ENCODE data around the gene ARHGEF19.
"Not testable (repeated sequence)": the region's sequence is repeated elsewhere in the genome, so short reads cannot be mapped to it uniquely, and the experiment has no call there.

Gene ARHGEF19

DNA sequence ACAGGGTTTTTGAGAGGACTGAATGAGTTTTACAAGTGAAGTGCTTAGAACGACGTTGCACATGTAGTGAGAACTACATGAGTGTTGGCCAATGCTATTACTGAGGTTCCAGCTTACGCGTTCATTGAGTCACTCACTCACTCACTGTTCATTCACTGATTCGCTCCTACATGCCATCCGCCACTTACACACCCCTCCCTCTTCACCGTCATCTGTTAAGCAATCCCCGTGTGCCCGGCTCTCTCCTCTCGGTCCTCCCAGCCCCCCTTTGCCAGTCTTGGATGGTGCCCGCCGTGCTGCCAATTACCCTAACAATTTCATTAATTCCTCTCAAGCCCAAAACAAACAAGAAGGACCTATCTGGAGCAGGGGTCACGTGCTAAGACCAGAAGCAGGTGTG is 29.3 kb downstream of the ARHGEF19 start:
- DNase-seq (ENCODE audit: low read depth in 2 of 2), result no peak

- no peak for DNase-seq (ENCODE audit: low read depth in 2 of 2)
Observed at GRCh38 chr1:16181887-16182719, 30.3 kb downstream of the ARHGEF19 start.

DNA sequence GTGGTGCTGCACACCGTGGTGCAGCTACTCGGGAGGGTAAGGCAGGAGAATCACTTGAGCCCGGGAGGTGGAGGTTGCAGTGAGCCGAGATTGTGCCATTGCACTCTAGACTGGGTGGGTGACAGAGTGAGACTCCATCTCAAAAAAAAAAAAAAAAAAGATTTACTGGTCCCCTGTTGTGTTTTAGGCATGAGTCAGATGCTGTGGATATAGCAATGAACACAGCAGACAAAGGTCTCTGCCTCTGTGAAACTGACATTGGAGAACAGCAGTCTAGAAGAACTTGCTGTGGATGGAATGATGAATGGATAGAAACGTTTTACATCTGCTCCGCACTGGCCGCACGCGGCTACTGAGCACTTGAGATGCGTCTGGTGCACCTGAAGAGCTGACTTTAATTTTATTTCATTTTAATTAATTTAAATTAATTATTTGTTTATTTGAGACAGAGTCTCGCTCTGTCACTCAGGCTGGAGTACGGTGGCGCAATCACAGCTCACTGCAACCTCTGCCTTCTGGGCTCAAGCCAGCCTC is 32.1 kb downstream of the ARHGEF19 start:
- DNase-seq (ENCODE audit: low read depth in 2 of 2), result no peak

- DNase-seq (ENCODE audit: low read depth in 2 of 2), result no peak
Observed at GRCh38 chr1:16178596-16179497, 33.6 kb downstream of the ARHGEF19 start.

DNA sequence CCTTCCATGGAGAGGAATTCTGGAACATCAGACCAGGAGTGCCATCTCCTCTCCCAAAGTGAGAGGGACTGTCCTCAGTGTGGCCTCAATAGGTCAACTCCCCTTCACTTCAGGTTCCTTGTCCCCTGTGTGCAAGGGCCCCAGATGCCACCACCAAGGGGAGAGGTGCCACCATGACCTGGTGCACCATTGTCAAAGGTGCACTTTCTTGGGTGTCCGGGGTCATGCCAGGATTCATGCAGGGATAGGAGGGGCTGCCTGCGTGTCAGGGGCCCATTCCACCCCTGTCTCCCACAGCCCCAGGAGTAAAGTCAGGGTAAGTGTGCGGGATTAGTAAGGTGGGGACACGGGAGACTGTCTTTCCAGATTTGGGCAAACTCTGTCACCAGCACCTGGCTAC is 35.1 kb downstream of the ARHGEF19 start:
- DNase-seq (ENCODE audit: low read depth in 2 of 2), result no peak

DNA sequence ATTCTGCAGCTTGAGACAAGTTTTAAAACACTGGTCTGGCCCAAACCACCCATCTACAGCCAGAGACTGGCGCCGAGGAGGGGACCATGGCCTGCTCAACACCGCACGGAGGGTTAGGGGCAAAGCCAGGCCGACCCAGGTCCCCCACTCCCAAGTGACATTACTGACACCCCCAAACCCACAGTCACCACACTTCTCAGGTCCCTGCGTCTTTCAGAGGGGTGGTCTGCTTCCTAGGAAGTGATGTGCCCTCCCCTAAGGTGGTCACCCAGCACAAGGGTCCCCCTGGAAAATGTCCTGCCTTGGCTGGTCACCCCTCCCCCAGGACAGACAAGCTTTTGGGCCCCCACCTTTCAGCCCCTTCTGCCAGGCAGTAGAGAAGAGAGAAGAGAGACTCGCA is 35.8 kb downstream of the ARHGEF19 start:
- no peak for DNase-seq (ENCODE audit: low read depth in 2 of 2)

- no peak for DNase-seq (ENCODE audit: low read depth in 2 of 2)
Observed at GRCh38 chr1:16175610-16176553, 36.6 kb downstream of the ARHGEF19 start.

- no peak for DNase-seq (ENCODE audit: low read depth in 2 of 2)
Observed at GRCh38 chr1:16174886-16175598, 37.4 kb downstream of the ARHGEF19 start.

DNA sequence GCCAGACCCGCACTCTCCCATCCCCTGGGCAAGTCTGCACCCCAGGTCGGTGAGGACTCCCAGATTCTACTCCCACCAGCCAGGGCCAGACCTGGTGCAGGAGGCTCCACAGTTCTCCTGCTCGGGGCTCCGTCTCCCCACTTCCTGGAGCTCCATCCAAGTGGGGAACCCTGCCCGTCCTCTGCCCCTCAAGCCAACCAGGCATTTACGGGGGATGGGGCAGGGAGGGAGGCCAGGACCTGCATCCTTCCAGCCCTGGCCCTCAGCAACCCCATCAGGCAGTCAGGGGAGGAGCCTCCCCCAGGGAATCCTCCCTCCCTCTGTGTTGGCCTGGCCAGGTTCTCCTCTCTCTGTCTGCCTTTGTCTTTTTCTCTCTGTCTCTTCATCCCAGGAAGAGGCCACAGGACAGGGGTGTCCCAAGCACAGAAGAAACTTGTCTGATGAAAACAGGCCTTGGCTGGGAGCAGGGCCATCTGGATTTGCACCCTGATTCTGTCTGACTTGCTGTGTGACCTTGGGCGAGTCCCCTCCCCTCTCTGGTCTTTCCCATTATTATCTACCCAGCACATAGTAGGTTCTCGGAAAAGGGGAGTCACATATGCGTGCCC is 38.1 kb downstream of the ARHGEF19 start:
- DNase-seq (ENCODE audit: low read depth in 2 of 2), result no peak

DNA sequence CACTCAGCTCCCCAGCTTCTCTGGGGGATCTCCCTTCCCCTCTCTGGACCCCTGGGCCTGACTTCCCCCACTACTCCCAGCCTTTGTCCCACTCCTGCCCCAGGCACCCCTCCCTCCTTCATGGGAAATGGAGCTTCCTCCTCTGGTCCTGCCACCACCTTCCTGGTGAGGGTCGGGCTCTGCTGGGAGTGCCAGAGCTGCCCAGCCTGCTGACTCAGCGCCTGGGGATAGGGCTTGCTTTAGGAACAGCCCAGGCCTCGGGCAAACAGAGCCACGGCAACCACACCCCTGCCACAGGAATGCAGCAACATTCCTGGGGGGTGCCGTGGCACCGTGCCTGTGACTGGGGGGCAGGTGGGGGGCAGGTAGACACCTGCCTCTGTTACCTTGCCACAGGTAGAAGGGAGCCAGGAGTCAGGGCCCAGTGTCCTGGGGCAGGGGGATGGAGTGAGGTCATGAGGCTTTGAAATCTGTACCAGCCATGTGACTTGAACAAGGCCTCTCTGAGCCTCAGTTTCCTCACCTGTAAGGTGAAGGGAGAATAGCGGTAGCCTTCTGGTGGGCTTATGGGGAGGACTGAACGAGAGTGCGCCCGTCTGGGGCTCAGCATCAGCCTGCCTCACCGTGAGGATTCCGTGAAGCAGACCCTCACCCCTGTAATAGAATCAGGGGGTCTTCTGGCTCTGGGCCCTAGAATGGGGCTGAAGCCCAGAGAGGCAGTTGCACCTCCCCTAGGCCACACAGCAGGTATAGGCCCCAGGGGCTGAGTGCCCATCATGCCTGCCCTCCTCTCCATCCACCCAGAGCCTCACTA is 38.8 kb downstream of the ARHGEF19 start:
- DNase-seq (ENCODE audit: low read depth in 2 of 2), result no peak

DNA sequence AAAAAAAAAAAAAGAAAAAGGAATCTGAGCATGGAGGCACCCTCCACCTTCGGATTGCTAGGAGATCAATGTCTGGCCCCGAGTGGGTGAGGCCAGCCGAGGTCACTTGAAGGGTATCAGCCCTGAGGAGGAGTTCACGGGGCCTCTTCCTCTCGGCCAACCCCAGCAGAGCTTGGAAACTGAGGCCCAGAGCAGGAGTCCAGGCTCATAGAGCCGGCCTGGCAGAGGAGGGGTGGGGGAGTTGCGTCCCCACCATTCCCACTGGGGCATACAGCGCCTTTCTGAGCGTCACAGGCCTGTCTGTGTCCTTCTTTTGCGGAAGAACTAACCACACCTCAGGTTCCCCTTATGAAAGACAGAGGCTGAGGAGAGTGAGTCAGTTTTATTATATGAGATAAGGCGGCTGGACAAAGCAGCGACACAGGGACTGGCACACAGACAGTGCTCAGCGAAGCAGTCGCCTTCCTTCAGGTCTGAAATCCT is 39.4 kb downstream of the ARHGEF19 start:
- DNase-seq (ENCODE audit: low read depth in 2 of 2), result no peak

GRCh38 chr1:16172218-16172830 is 40.1 kb downstream of the ARHGEF19 start:
- no peak for DNase-seq (ENCODE audit: low read depth in 2 of 2)

- DNase-seq (ENCODE audit: low read depth in 2 of 2), result no peak
Observed at GRCh38 chr1:16171314-16172151, 40.9 kb downstream of the ARHGEF19 start.

DNA sequence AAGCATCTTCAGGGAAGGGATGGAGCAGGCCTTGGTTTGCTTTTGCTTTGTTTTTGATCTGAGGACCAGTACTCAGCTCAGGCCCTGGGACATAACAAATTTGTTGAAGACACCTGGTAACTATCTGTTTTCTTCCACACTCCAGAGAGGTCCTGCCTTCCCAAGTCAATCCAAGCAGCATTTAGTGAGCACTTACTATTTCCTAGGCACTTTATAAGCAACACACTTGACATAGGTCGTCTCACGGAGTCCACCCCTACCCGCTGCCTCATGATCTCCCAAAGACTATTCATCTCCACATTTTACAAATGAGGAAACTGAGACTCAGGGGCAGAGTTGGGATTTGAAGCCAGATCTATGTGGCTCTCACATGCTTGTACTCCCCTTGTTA is 42.2 kb downstream of the ARHGEF19 start:
- no peak for DNase-seq (ENCODE audit: low read depth in 2 of 2)

DNA sequence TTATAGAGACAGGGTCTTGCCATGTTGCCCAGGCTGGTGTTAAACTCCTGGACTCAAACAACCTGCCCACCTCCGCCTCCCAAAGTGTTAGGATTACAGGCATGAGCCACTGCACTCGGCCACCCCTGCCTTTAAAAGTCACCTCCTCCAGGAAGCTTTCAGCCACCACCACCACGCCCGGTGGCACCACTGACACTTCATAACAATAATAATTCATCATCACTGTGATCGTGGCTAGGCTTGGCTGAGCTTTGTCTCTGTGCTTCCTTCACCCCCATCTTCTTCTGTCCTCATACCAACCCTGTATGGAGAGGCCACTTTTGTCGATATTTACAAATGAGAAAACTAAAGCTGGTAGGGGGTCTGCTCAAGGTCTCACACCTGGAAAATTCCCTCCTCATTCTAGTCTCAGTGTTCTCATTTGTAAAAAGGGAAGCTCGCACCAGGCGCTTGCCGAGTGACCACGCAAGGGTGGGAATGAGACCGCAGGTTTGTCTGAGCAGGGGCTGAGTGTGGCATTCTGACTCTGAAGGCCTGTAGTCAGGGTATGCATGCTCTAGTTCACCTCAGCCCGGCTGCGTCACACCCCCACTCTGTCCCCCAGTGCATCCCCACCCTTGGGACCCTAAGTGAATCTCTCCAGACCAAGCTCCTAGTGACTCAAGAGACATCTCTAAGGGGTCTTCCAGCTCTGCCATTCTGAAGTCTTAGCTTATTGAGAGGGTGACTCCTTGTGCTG is 43.7 kb downstream of the ARHGEF19 start:
- no peak for DNase-seq (ENCODE audit: low read depth in 2 of 2)

DNA sequence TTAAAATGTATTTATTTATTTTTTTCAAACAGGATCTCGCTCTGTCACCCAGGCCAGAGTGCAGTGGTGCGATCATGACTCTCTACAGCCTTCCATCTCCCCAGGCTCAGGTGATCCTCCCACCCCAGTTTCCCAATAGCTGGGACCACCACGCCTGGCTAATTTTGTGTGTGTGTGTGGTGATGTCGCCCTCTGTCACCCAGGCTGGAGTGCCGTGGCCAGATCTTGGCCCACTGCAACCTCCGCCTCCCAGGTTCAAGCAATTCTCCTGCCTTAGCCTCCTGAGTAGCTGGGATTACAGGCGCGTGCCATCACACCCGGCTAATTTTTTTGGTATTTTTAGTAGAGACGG is 44.3 kb downstream of the ARHGEF19 start:
- DNase-seq (ENCODE audit: low read depth in 2 of 2), result not testable (repeated sequence)

All from stimulated activated CD8-positive, alpha-beta memory T cell treated with anti-CD3 and anti-CD28 coated beads, Interleukin-2, amount 100 ng/mL, for 1 hour (primary cell).